Measurements from ENCODE around the gene DAD1. TPM values are rescaled to one million over a fixed set of nuclear protein-coding genes. Genes with fewer than 3 reads are reported as not detected.
"Not testable (repeated sequence)": the region's sequence is repeated elsewhere in the genome, so short reads cannot be mapped to it uniquely, and the experiment has no call there.

Gene DAD1
- total and polyA plus RNA-seq, 8 donors, result 36.8 to 236 (median 172) TPM; not detected in 1

DNA sequence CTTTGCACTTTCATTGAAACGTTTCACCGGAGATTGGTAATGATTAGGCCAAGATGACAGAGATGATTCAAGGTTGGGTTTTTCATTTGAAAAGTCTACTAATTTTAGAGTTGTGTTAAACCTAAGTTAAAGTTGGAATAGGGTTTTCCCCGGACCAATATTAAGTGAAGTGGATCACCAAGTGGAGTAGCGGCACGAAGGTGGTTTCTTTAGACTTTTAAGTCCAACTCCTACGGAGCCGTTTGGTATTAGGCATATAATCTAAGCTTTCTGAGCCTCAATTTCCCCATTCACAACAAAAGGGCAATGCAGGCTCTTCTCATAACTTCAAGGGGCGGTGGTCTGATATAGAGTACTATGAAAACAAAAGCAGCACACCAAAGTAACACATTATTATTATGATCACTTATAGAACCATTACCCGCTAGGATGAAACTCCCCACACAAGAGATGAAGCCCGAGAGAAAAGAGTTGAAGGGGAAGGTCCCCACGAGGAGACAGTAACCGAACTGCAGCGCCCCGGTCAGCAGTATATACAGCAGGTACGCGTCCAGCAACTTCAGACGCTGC, 413 bp downstream of the DAD1 start:
- peaks cover 0 to 6% (median 2%) of the 10 kb centered on the region in 4 donors for H3K36me3 ChIP-seq
- WGBS, 5 donors, result 0 to 3% (median 1%) methylated on average over 17 of the region's 17 CpGs
- H3K4me3 ChIP-seq, result peak overlapping the region; percentile 65 to 82 (median 72)
- H3K27ac ChIP-seq, result peak overlapping the region; percentile 94 to 96 (median 95)
- TF ChIP-seq EP300 (IDR thresholded peaks at IDR 0.05) (no peak), POLR2A (IDR thresholded peaks at IDR 0.05) (no peak), POLR2AphosphoS5 (IDR thresholded peaks at IDR 0.05) (no peak), CTCF (IDR thresholded peaks at IDR 0.05) (no peak)
- peak in 1 of 2 donors; percentile 18 for DNase-seq
- intact Hi-C loops (cut with DNase I; ENCODE audit: low total_unique reads), result no loop called here
- H3K4me1 ChIP-seq, result peaks cover 22 to 58% (median 56%) of the 10 kb centered on the region in 4 donors
- no peaks in the 10 kb centered on the region for H3K27me3 ChIP-seq
- no peaks in the 10 kb centered on the region for H3K9me3 ChIP-seq

DNA sequence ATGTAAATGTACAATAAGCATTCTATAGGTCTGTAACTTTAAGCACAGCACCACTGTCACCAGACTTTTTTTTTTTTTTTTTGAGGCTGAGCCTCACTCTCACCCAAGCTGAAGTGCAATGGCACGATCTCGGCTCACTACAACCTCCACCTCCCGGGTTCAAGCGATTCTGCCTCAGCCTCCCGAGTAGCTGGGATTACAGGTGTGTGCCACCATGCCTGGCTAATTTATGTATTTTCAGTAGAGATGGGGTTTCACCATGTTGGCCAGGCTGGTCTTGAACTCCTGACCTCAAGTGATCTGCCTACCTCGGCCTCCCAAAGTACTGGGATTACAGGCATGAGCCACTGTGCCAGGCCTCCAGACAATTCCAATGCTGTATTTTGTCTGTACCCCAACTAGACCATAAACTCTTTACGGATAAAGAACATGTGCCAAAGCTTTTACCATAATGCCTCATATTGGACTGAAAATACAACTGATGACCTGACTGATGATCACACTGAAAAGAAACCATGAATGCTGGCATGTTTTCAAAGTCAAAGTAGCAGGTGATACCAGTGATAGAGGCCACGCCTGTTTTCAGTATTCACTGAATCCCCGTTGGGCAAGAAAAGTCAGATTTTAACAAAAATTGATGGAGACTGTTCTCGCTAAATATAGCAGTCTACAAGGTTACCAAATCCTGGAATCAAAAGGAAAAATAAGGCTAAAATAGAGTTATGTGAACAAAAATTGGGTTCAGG, 1.2 kb downstream of the DAD1 start:
- WGBS, 5 donors, result 61 to 71% (median 65%) methylated on average over 10 of the region's 10 CpGs
- Histone ChIP-seq H3K27ac (peak overlapping the region in 4 of 5 donors; percentile 94 to 96 (median 96)), H3K4me1 (peaks cover 22 to 64% (median 62%) of the 10 kb centered on the region in 4 donors), H3K4me3 (peak overlapping the region; percentile 65 to 82 (median 72))
- intact Hi-C loops (cut with DNase I; ENCODE audit: low total_unique reads); H3K27me3 ChIP-seq; H3K36me3 ChIP-seq; DNase-seq; H3K9me3 ChIP-seq: not testable (repeated sequence)

GRCh38 chr14:22587247-22587646, 1.8 kb downstream of the DAD1 start:
- no peaks in the 10 kb centered on the region for H3K9me3 ChIP-seq
- H3K36me3 ChIP-seq, result peaks cover 0 to 6% (median 3%) of the 10 kb centered on the region in 4 donors
- no peaks in the 10 kb centered on the region for H3K27me3 ChIP-seq
- 74 to 89% (median 87%) methylated on average over 5 of the region's 5 CpGs for WGBS, 5 donors
- peak overlapping the region in 2 of 4 donors; percentile 65 to 76 for H3K4me3 ChIP-seq
- peak overlapping the region in 3 of 5 donors; percentile 94 to 96 (median 95) for H3K27ac ChIP-seq
- intact Hi-C loops (cut with DNase I; ENCODE audit: low total_unique reads), result no loop called here
- peaks cover 22 to 70% (median 65%) of the 10 kb centered on the region in 4 donors for H3K4me1 ChIP-seq
- TF ChIP-seq EP300 (IDR thresholded peaks at IDR 0.05), result no peak
- TF ChIP-seq POLR2A (IDR thresholded peaks at IDR 0.05), result no peak
- no peak for TF ChIP-seq POLR2AphosphoS5 (IDR thresholded peaks at IDR 0.05)
- no peak for TF ChIP-seq CTCF (IDR thresholded peaks at IDR 0.05)
- DNase-seq, result no peak

- WGBS, 5 donors, result 43 to 75% (median 64%) methylated on average over 1 of the region's 1 CpG
- Histone ChIP-seq H3K36me3 (peaks cover 0 to 17% (median 5%) of the 10 kb centered on the region in 4 donors), H3K27me3 (no peaks in the 10 kb centered on the region), H3K9me3 (no peaks in the 10 kb centered on the region), H3K4me1 (peaks cover 22 to 88% (median 67%) of the 10 kb centered on the region in 4 donors), H3K27ac (peak overlapping the region in 1 of 5 donors; percentile 7), H3K4me3 (no peak overlapping the region)
- TF ChIP-seq EP300 (IDR thresholded peaks at IDR 0.05), result no peak
- no peak for TF ChIP-seq POLR2A (IDR thresholded peaks at IDR 0.05)
- TF ChIP-seq POLR2AphosphoS5 (IDR thresholded peaks at IDR 0.05), result no peak
- no peak for TF ChIP-seq CTCF (IDR thresholded peaks at IDR 0.05)
- intact Hi-C loops (cut with DNase I; ENCODE audit: low total_unique reads), result no loop called here
- DNase-seq, result no peak
Observed at GRCh38 chr14:22583994-22584393, 5.0 kb downstream of the DAD1 start.
